HG03575 (cell line): ENCODE data around the gene CRIP1.

ENCODE experiments used
- ATAC-seq: cut with Tn5 transposase; IDR thresholded peaks from one replicate; pipeline ENCODE4 v1.9.1; 2021; ENCODE audit not compliant: unreplicated experiment, insufficient number of reproducible peaks, low FRiP score; ENCODE audit errors: extremely low read depth

The CRIP1 gene

GRCh38 chr14:105478398-105479251 is 8.1 kb upstream of the CRIP1 start:
- no peak for ATAC-seq

- no peak for ATAC-seq
Observed at GRCh38 chr14:105479431-105480158, 7.1 kb upstream of the CRIP1 start.

GRCh38 chr14:105480199-105480746 is 6.4 kb upstream of the CRIP1 start:
- ATAC-seq = no peak

GRCh38 chr14:105480807-105481801 is 5.6 kb upstream of the CRIP1 start:
- ATAC-seq = no peak

- peak; percentile 33 for ATAC-seq
Observed at GRCh38 chr14:105481886-105482457, 4.7 kb upstream of the CRIP1 start.

GRCh38 chr14:105482486-105483110 is 4.1 kb upstream of the CRIP1 start:
- ATAC-seq = no peak

GRCh38 chr14:105483300-105484068 is 3.2 kb upstream of the CRIP1 start:
- no peak for ATAC-seq

- no peak for ATAC-seq
Observed at GRCh38 chr14:105484069-105484996, 2.4 kb upstream of the CRIP1 start.

- no peak for ATAC-seq
Observed at GRCh38 chr14:105484997-105485393, 1.7 kb upstream of the CRIP1 start.

GRCh38 chr14:105485739-105486162 is 935 bp upstream of the CRIP1 start:
- no peak for ATAC-seq

GRCh38 chr14:105486974-105487448 is 325 bp downstream of the CRIP1 start:
- ATAC-seq = no peak

GRCh38 chr14:105487449-105487985 is 831 bp downstream of the CRIP1 start:
- ATAC-seq = no peak

GRCh38 chr14:105487986-105488777 is 1.5 kb downstream of the CRIP1 start:
- no peak for ATAC-seq

- no peak for ATAC-seq
Observed at GRCh38 chr14:105488781-105489541, 2.3 kb downstream of the CRIP1 start.
